ENCODE data around the gene MASP2.
"Not testable (repeated sequence)": the region's sequence is repeated elsewhere in the genome, so short reads cannot be mapped to it uniquely, and the experiment has no call there.

The MASP2 gene

DNA sequence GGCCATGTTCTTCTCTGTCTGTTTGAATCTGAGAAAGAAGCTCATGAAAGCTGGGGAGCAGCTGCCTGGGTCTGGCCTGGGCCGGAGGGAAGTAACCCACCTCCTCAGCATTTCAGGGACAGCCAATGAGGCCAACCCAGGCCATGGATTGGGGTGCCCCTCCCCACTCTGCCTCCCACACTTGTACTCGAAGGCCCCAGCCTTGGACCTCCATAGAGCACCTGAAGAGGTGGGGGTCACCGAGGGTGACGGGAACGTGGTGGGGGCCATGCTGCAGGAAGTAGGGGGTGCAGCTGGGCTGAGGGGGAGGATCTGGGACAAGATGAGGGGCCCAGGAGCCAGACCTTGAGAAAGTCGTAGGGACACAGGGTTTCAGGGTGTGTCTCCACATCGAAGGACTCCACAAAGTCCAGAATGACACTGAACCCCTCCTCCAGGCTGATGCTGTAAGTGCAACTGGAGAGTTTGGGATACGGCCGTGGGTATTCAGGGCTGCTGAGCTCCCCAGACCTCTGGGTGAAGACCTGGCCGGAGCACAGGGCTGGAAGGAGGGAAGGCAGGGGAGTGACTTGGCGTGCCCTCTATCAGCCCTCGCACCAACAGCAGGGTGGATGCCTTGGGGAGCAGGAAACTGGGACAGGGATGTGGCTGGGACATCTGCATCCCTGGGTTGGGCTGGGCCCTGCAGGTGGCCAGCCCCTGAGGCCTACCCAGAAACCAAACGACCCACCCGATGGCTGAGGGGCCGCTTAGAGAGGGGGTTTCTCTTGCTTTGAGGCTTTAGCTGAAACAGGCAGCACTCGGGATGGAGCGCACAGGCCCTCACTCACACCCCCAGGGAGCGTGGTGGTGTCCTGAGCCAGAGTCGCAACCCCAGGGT lies 3.8 kb downstream of the MASP2 start:
- no peak overlapping the region for H3K9ac ChIP-seq (ENCODE audit: low read depth, low read length, poor library complexity, severe bottlenecking)
- TF ChIP-seq, protein P1, sequence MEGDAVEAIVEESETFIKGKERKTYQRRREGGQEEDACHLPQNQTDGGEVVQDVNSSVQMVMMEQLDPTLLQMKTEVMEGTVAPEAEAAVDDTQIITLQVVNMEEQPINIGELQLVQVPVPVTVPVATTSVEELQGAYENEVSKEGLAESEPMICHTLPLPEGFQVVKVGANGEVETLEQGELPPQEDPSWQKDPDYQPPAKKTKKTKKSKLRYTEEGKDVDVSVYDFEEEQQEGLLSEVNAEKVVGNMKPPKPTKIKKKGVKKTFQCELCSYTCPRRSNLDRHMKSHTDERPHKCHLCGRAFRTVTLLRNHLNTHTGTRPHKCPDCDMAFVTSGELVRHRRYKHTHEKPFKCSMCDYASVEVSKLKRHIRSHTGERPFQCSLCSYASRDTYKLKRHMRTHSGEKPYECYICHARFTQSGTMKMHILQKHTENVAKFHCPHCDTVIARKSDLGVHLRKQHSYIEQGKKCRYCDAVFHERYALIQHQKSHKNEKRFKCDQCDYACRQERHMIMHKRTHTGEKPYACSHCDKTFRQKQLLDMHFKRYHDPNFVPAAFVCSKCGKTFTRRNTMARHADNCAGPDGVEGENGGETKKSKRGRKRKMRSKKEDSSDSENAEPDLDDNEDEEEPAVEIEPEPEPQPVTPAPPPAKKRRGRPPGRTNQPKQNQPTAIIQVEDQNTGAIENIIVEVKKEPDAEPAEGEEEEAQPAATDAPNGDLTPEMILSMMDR (conservative IDR thresholded peaks at IDR 0.05; ENCODE audit: low read length): no peak
- TF ChIP-seq EZH2phosphoT487 (IDR thresholded peaks at IDR 0.05; ENCODE audit: borderline replicate concordance): no peak
- no peak overlapping the region for H3K4me2 ChIP-seq (ENCODE audit: low read depth, low read length, poor library complexity, severe bottlenecking)
- H3K9me2 ChIP-seq (replicated peaks; ENCODE audit: low read depth, low read length): no peaks in the 10 kb centered on the region
- no peak overlapping the region for H3K4me3 ChIP-seq (ENCODE audit: low read length, poor library complexity, severe bottlenecking)
- no peaks in the 10 kb centered on the region for H4K20me1 ChIP-seq (ENCODE audit: insufficient read depth, low read length, poor library complexity, severe bottlenecking)
- no peaks in the 10 kb centered on the region for H3K9me3 ChIP-seq (ENCODE audit: insufficient read depth, low read depth, low read length)
- no peaks in the 10 kb centered on the region for H3K79me2 ChIP-seq (ENCODE audit: insufficient read depth, low read length)
- H2AFZ ChIP-seq (ENCODE audit: low read length): no peak overlapping the region
- no peaks in the 10 kb centered on the region for H3K4me1 ChIP-seq (ENCODE audit: insufficient read depth, low read length, poor library complexity, severe bottlenecking)
- H3K36me3 ChIP-seq (ENCODE audit: insufficient read depth, low read length): no peaks in the 10 kb centered on the region
- H3F3A ChIP-seq (ENCODE audit: low read depth): no peaks in the 10 kb centered on the region
- no peaks in the 10 kb centered on the region for H3K27me3 ChIP-seq (ENCODE audit: insufficient read depth, low read length, poor library complexity, severe bottlenecking)

DNA sequence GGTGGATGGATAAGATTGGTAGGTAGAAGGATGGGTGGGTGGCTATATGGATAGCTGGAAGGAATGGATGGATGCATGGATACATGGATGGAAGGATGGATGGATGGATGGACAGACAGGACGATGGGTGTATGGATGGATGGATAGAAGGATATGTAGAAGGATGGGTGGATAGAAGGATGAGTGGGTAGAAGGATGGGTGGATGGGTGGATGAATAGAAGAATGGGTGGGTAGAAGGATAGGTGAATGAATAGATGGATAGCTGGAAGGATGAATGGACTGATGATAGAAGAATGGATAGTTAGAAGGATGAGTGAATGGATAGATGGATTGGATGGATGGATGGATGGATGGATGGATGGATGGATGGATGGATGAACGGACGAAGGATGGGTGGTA lies 5.0 kb downstream of the MASP2 start:
- Histone ChIP-seq H2AFZ (ENCODE audit: low read length) (no peak overlapping the region), H3K4me1 (ENCODE audit: insufficient read depth, low read length, poor library complexity, severe bottlenecking) (peaks cover 3% of the 10 kb centered on the region), H3K4me2 (ENCODE audit: low read depth, low read length, poor library complexity, severe bottlenecking) (no peak overlapping the region), H3K79me2 (ENCODE audit: insufficient read depth, low read length) (no peaks in the 10 kb centered on the region), H3F3A (ENCODE audit: low read depth) (no peaks in the 10 kb centered on the region), H3K27me3 (ENCODE audit: insufficient read depth, low read length, poor library complexity, severe bottlenecking) (no peaks in the 10 kb centered on the region), H3K36me3 (ENCODE audit: insufficient read depth, low read length) (no peaks in the 10 kb centered on the region), H3K9me2 (replicated peaks; ENCODE audit: low read depth, low read length) (no peaks in the 10 kb centered on the region), H3K9ac (ENCODE audit: low read depth, low read length, poor library complexity, severe bottlenecking) (no peak overlapping the region), H3K4me3 (ENCODE audit: low read length, poor library complexity, severe bottlenecking) (no peak overlapping the region), H3K9me3 (ENCODE audit: insufficient read depth, low read depth, low read length) (no peaks in the 10 kb centered on the region), H4K20me1 (ENCODE audit: insufficient read depth, low read length, poor library complexity, severe bottlenecking) (no peaks in the 10 kb centered on the region)
- TF ChIP-seq, protein P1 (conservative IDR thresholded peaks at IDR 0.05; ENCODE audit: low read length): no peak
- TF ChIP-seq EZH2phosphoT487 (IDR thresholded peaks at IDR 0.05; ENCODE audit: borderline replicate concordance): no peak

DNA sequence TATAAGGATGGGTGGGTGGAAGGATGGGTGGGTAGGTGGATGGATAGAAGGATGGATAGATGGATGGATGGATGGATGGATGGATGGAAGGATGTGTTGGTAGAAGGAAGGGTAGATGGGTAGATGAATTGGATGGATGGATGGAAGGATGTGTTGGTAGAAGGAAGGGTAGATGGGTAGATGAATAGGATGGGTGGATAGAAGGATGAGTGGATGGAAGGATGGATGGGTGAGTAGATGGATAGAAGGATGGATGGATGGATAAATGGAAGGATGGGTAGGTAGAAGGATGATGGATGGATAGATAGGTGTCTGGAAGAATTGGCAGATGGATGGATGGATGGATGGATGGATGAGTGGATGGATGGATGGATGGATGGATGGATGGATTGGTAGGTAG lies 6.0 kb downstream of the MASP2 start:
- Histone ChIP-seq H3K4me2 (ENCODE audit: low read depth, low read length, poor library complexity, severe bottlenecking) (no peak overlapping the region), H3K9ac (ENCODE audit: low read depth, low read length, poor library complexity, severe bottlenecking) (no peak overlapping the region), H3F3A (ENCODE audit: low read depth) (no peaks in the 10 kb centered on the region), H3K9me3 (ENCODE audit: insufficient read depth, low read depth, low read length) (no peaks in the 10 kb centered on the region), H3K27me3 (ENCODE audit: insufficient read depth, low read length, poor library complexity, severe bottlenecking) (no peaks in the 10 kb centered on the region), H3K4me1 (ENCODE audit: insufficient read depth, low read length, poor library complexity, severe bottlenecking) (peaks cover 3% of the 10 kb centered on the region), H2AFZ (ENCODE audit: low read length) (no peak overlapping the region), H3K36me3 (ENCODE audit: insufficient read depth, low read length) (no peaks in the 10 kb centered on the region), H4K20me1 (ENCODE audit: insufficient read depth, low read length, poor library complexity, severe bottlenecking) (no peaks in the 10 kb centered on the region), H3K9me2 (replicated peaks; ENCODE audit: low read depth, low read length) (no peaks in the 10 kb centered on the region), H3K79me2 (ENCODE audit: insufficient read depth, low read length) (no peaks in the 10 kb centered on the region), H3K4me3 (ENCODE audit: low read length, poor library complexity, severe bottlenecking) (no peak overlapping the region)
- TF ChIP-seq, protein P1 (conservative IDR thresholded peaks at IDR 0.05; ENCODE audit: low read length): no peak
- TF ChIP-seq EZH2phosphoT487 (IDR thresholded peaks at IDR 0.05; ENCODE audit: borderline replicate concordance): no peak

DNA sequence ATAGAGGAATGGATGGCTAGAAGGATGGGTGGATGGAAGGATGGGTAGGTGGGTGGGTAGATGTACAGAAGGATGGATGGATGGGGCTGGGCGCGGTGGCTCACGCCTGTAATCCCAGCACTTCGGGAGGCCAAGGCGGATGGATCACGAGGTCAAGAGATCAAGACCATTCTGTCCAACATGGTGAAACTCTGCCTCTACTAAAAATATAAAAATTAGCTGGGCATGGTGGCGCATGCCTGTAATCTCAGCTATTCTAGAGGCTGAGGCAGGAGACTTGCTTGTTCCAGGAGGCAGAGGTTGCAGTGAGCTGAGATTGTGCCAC lies 7.0 kb downstream of the MASP2 start:
- H3K36me3 ChIP-seq (ENCODE audit: insufficient read depth, low read length); H3K9ac ChIP-seq (ENCODE audit: low read depth, low read length, poor library complexity, severe bottlenecking); H3K4me2 ChIP-seq (ENCODE audit: low read depth, low read length, poor library complexity, severe bottlenecking); H3K4me3 ChIP-seq (ENCODE audit: low read length, poor library complexity, severe bottlenecking); H3K4me1 ChIP-seq (ENCODE audit: insufficient read depth, low read length, poor library complexity, severe bottlenecking); H4K20me1 ChIP-seq (ENCODE audit: insufficient read depth, low read length, poor library complexity, severe bottlenecking); H3F3A ChIP-seq (ENCODE audit: low read depth); H3K79me2 ChIP-seq (ENCODE audit: insufficient read depth, low read length); H3K27me3 ChIP-seq (ENCODE audit: insufficient read depth, low read length, poor library complexity, severe bottlenecking); H3K9me3 ChIP-seq (ENCODE audit: insufficient read depth, low read depth, low read length); H2AFZ ChIP-seq (ENCODE audit: low read length); H3K9me2 ChIP-seq (replicated peaks; ENCODE audit: low read depth, low read length): not testable (repeated sequence)
